HepG2 (cell line): Measurements from ENCODE around the gene PLXND1. TPM values are rescaled to one million over a fixed set of nuclear protein-coding genes. Genes with fewer than 3 reads are reported as not detected.
A peak's percentile ranks its signal among the peaks of the same experiment; 100 is the strongest.

Experiments
- ARID2 ChIP-seq: sonication (generic); formaldehyde crosslinking; IDR thresholded peaks from 2 replicates; pipeline ENCODE4 v1.8.1; 2022; ENCODE audit warnings: mild to moderate bottlenecking, missing genetic modification reagents, borderline replicate concordance
- CEBPB ChIP-seq: IDR thresholded peaks from 2 replicates; pipeline ENCODE4 v1.6.1; 2011; ENCODE audit warnings: low read depth, low read length, improper control_type of control experiment, borderline replicate concordance
- ELF1 ChIP-seq: sonication (generic); formaldehyde crosslinking; IDR thresholded peaks from 2 replicates; pipeline ENCODE4 v1.4.0; 2020; ENCODE audit warnings: missing genetic modification reagents
- EP300 ChIP-seq, 3 experiments: sonication (generic) in 1 of 3; formaldehyde crosslinking in 1 of 3; IDR thresholded peaks; 2 replicates each; pipeline versions ENCODE4 v1.5.1 to v1.6.1; 2011 to 2020; ENCODE audit warnings: low read depth in 2 of 3, low read length in 2 of 3, borderline replicate concordance in 1 of 3, improper control_type of control experiment in 1 of 3, mild to moderate bottlenecking in 1 of 3, missing genetic modification reagents in 1 of 3, moderate library complexity in 1 of 3
- MYNN ChIP-seq: sonication (generic); formaldehyde crosslinking; IDR thresholded peaks from 2 replicates; pipeline ENCODE4 v1.4.0; 2020; ENCODE audit warnings: mild to moderate bottlenecking, low read depth, missing genetic modification reagents
- RBM22 ChIP-seq: fragments of 200-400 bp; formaldehyde crosslinking; optimal IDR thresholded peaks from 2 replicates; pipeline ENCODE3; 2017; ENCODE audit warnings: mild to moderate bottlenecking, low read length, moderate library complexity
- SALL2 ChIP-seq: sonication (generic); formaldehyde crosslinking; IDR thresholded peaks from 2 replicates; pipeline ENCODE4 v1.8.1; 2023; ENCODE audit warnings: mild to moderate bottlenecking, missing genetic modification reagents, inconsistent platforms
- TAF15 ChIP-seq: fragments of 200-400 bp; formaldehyde crosslinking; IDR thresholded peaks from one replicate; pipeline ENCODE4 v1.6.1; 2018; ENCODE audit warnings: mild to moderate bottlenecking, low read depth, low read length; ENCODE audit not compliant: poor library complexity, severe bottlenecking
- ZEB1 ChIP-seq: IDR thresholded peaks from 2 replicates; pipeline ENCODE4 v1.6.1; 2012; ENCODE audit warnings: mild to moderate bottlenecking, low read depth, inconsistent platforms; ENCODE audit not compliant: insufficient replicate concordance
- ZNF124 ChIP-seq: sonication (generic); formaldehyde crosslinking; IDR thresholded peaks from 2 replicates; pipeline ENCODE4 v1.4.0; 2020; ENCODE audit warnings: missing genetic modification reagents
- ZNF207 ChIP-seq: fragments of 450-650 bp; IDR thresholded peaks from 2 replicates; pipeline ENCODE4 v1.6.1; 2016; ENCODE audit warnings: antibody characterized with exemption, borderline replicate concordance
- ZNF234 ChIP-seq: sonication (generic); formaldehyde crosslinking; conservative IDR thresholded peaks from 2 replicates; pipeline ENCODE4 v1.5.1; 2020; ENCODE audit warnings: mild to moderate bottlenecking, missing genetic modification reagents
- ZNF282 ChIP-seq: fragments of 450-650 bp; IDR thresholded peaks from 2 replicates; pipeline ENCODE4 v1.6.1; 2018; ENCODE audit not compliant: partially characterized antibody
- ZNF562 ChIP-seq: sonication (generic); formaldehyde crosslinking; IDR thresholded peaks from 2 replicates; pipeline ENCODE4 v1.8.0; 2022; ENCODE audit warnings: missing genetic modification reagents, borderline replicate concordance
- ZNF644 ChIP-seq: IDR thresholded peaks from 2 replicates; pipeline ENCODE4 v1.6.1; 2016; ENCODE audit warnings: low read depth
- ZNF670 ChIP-seq: sonication (generic); formaldehyde crosslinking; IDR thresholded peaks from 2 replicates; pipeline ENCODE4 v1.8.0; 2022; ENCODE audit warnings: mild to moderate bottlenecking, missing genetic modification reagents, borderline replicate concordance
- ZNF790 ChIP-seq: sonication (generic); formaldehyde crosslinking; IDR thresholded peaks from 2 replicates; pipeline ENCODE4 v1.8.0; 2022; ENCODE audit warnings: missing genetic modification reagents, mild to moderate bottlenecking, borderline replicate concordance
- ZNF839 ChIP-seq: sonication (generic); formaldehyde crosslinking; IDR thresholded peaks from 2 replicates; pipeline ENCODE4 v1.4.0; 2020; ENCODE audit warnings: missing genetic modification reagents, mild to moderate bottlenecking, borderline replicate concordance
- ZNF841 ChIP-seq: sonication (generic); formaldehyde crosslinking; IDR thresholded peaks from 2 replicates; pipeline ENCODE4 v1.8.1; 2023; ENCODE audit warnings: missing genetic modification reagents, borderline replicate concordance
- ZSCAN20 ChIP-seq: sonication (generic); formaldehyde crosslinking; IDR thresholded peaks from 2 replicates; pipeline ENCODE4 v1.4.0; 2020; ENCODE audit warnings: missing genetic modification reagents, mild to moderate bottlenecking, borderline replicate concordance
- ZZZ3 ChIP-seq: sonication (generic); formaldehyde crosslinking; IDR thresholded peaks from 2 replicates; pipeline ENCODE4 v1.4.0; 2020; ENCODE audit warnings: missing genetic modification reagents, mild to moderate bottlenecking, borderline replicate concordance
- polyA plus RNA-seq, 8 experiments: library from polyadenylated mRNA; depleted of rRNA in 3 of 8; stranded (reverse) in 7 of 8; unstranded in 1 of 8; fragments of >200 nt; fragmentation: Illumina TruSeq in 4 of 8; extraction: Trizol in 4 of 8; gene quantifications; 2 replicates each; pipeline versions ENCODE4 v1.2.1 to v1.2.3, GENCODE V29; 2011 to 2016; ENCODE audit warnings: low read depth in 4 of 8, missing spikeins in 1 of 8, mixed read lengths in 1 of 8; ENCODE audit not compliant: insufficient read depth in 1 of 8
- total RNA-seq, 5 experiments: library from RNA; depleted of rRNA; stranded (reverse); fragments of >200 nt; fragmentation: Illumina TruSeq; extraction: Trizol; gene quantifications; 2 replicates each; pipeline ENCODE4 v1.2.3, GENCODE V29; 2016; ENCODE audit warnings: low read depth in 1 of 5
- TF ChIP-seq, protein P1 (sequence below): IDR thresholded peaks from 2 replicates; pipeline ENCODE4 v1.6.1; 2016; ENCODE audit warnings: missing genetic modification reagents, missing compliant biosample characterization
- TF ChIP-seq, protein P2 (sequence below): sonication (generic); formaldehyde crosslinking; IDR thresholded peaks from 2 replicates; pipeline ENCODE4 v1.4.0; 2020; ENCODE audit warnings: missing genetic modification reagents, low read depth, mild to moderate bottlenecking, borderline replicate concordance
- TF ChIP-seq, protein P3 (sequence below): IDR thresholded peaks from 2 replicates; pipeline ENCODE4 v1.4.0; 2020; ENCODE audit warnings: mild to moderate bottlenecking, missing genetic modification reagents

PLXND1 gene
- total and polyA plus RNA-seq, 2 of the 13 experiments (the other 11 are each of a cell fraction or from before 2014, with no cell fraction given), result 15.9 to 42.0 TPM

DNA sequence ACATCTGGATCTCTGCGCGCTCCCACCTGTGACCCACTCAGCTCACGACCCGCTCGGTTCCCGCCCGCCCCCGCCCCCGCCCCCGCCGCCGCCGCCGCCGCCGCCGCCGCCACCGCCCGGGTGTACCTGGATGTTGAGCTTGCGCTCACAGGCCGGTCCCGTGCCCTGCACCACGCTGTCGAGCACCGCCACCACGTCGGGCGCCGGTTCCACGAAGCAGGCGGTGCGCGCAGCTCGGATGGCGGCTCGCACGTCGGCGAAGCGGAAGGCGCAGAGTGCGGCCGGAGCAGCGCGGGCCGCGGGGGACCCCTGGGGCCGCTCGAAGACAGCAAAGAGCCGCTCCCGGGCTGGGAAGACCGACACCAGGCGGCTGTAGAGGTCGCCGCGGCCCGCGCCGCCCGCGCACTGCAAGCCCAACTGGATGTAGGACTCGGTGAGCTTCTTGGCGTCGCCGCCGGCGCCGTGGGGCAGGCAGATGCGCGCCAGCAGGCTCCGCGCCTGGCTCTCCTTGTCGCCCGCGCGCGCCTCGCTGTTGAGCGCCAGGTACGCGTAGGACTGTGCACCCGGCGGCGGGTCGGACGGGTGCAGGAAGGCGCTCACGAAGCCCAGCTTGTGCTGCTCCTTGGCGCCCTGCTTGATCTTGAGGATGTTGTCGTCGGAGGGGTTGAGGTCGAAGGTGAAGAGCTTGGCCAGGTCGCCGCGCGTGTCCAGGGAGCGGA, 1.1 kb downstream of the PLXND1 start (continued):
- TF ChIP-seq ZNF841 (CRISPR knock-in tag) (no peak; the same call in 1 of the 2 replicates), ZEB1 (no peak), ZNF670 (CRISPR knock-in tag) (no peak), ZNF207 (no peak), ZNF562 (CRISPR knock-in tag) (no peak), ZNF839 (CRISPR knock-in tag) (peak; percentile 64; the same call in 1 of the 2 replicates), CEBPB (no peak), RBM22 (no peak), ELF1 (CRISPR knock-in tag) (no peak), MYNN (CRISPR knock-in tag) (no peak), ZSCAN20 (CRISPR knock-in tag) (no peak), EP300 (IDR thresholded peaks at IDR 0.05; ENCODE audit: low read depth in 2 of 2, low read length in 2 of 2) (no peak), EP300 (CRISPR knock-in tag; IDR thresholded peaks at IDR 0.05; ENCODE audit: borderline replicate concordance) (no peak), ARID2 (CRISPR knock-in tag) (no peak), TAF15 (no peak), ZNF644 (CRISPR knock-in tag) (no peak), ZZZ3 (CRISPR knock-in tag) (no peak), ZNF282 (no peak), ZNF234 (CRISPR knock-in tag) (0 out of 2 replicates have a peak, but pooled peaks have one; percentile 40), SALL2 (CRISPR knock-in tag) (no peak; the same call in 1 of the 2 replicates), ZNF124 (CRISPR knock-in tag) (no peak), ZNF790 (CRISPR knock-in tag) (no peak)
- TF ChIP-seq, protein P1, sequence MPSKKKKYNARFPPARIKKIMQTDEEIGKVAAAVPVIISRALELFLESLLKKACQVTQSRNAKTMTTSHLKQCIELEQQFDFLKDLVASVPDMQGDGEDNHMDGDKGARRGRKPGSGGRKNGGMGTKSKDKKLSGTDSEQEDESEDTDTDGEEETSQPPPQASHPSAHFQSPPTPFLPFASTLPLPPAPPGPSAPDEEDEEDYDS (CRISPR knock-in tag), result no peak
- TF ChIP-seq, protein P2, sequence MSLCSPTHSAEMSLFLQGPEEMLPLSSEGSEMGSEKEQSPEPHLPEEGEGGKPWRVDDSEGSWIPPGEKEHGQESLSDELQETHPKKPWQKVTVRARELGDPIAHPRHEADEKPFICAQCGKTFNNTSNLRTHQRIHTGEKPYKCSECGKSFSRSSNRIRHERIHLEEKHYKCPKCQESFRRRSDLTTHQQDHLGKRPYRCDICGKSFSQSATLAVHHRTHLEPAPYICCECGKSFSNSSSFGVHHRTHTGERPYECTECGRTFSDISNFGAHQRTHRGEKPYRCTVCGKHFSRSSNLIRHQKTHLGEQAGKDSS (CRISPR knock-in tag), result no peak
- TF ChIP-seq, protein P3, sequence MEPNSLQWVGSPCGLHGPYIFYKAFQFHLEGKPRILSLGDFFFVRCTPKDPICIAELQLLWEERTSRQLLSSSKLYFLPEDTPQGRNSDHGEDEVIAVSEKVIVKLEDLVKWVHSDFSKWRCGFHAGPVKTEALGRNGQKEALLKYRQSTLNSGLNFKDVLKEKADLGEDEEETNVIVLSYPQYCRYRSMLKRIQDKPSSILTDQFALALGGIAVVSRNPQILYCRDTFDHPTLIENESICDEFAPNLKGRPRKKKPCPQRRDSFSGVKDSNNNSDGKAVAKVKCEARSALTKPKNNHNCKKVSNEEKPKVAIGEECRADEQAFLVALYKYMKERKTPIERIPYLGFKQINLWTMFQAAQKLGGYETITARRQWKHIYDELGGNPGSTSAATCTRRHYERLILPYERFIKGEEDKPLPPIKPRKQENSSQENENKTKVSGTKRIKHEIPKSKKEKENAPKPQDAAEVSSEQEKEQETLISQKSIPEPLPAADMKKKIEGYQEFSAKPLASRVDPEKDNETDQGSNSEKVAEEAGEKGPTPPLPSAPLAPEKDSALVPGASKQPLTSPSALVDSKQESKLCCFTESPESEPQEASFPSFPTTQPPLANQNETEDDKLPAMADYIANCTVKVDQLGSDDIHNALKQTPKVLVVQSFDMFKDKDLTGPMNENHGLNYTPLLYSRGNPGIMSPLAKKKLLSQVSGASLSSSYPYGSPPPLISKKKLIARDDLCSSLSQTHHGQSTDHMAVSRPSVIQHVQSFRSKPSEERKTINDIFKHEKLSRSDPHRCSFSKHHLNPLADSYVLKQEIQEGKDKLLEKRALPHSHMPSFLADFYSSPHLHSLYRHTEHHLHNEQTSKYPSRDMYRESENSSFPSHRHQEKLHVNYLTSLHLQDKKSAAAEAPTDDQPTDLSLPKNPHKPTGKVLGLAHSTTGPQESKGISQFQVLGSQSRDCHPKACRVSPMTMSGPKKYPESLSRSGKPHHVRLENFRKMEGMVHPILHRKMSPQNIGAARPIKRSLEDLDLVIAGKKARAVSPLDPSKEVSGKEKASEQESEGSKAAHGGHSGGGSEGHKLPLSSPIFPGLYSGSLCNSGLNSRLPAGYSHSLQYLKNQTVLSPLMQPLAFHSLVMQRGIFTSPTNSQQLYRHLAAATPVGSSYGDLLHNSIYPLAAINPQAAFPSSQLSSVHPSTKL (CRISPR knock-in tag), result no peak
